ENCODE measurements around the gene RPL13. TPM values are rescaled to one million over a fixed set of nuclear protein-coding genes. Genes with fewer than 3 reads are reported as not detected.
"Not testable (repeated sequence)": the region's sequence is repeated elsewhere in the genome, so short reads cannot be mapped to it uniquely, and the experiment has no call there.

RPL13 gene
- total and polyA plus RNA-seq, 4 donors, result 699 to 2,663 (median 1,571) TPM

- no peak for TF ChIP-seq HNF4G (IDR thresholded peaks at IDR 0.05)
- TF ChIP-seq TAF1 (conservative IDR thresholded peaks at IDR 0.05), result no peak
- no peak for TF ChIP-seq REST (IDR thresholded peaks at IDR 0.05)
- TF ChIP-seq EGR1 (IDR thresholded peaks at IDR 0.05; ENCODE audit: low read depth in 2 of 2), result no peak
- no peak for TF ChIP-seq FOXA1 (IDR thresholded peaks at IDR 0.05)
- TF ChIP-seq CTCF (IDR thresholded peaks at IDR 0.05; ENCODE audit: low read depth, low read length, missing input control), result no peak
- no peak for TF ChIP-seq FOXA2 (IDR thresholded peaks at IDR 0.05)
- no peak for TF ChIP-seq RAD21 (IDR thresholded peaks at IDR 0.05)
- no peak for TF ChIP-seq SP1 (IDR thresholded peaks at IDR 0.05)
- no peak for TF ChIP-seq GABPA (IDR thresholded peaks at IDR 0.05 in 1 of 2, conservative IDR thresholded peaks at IDR 0.05 in 1 of 2)
- H3K27ac ChIP-seq (ENCODE audit: low read depth in 1 of 2, low read length in 2 of 2), result no peak overlapping the region
- H3K4me1 ChIP-seq (ENCODE audit: control insufficient read depth in 4 of 4, insufficient read depth in 4 of 4, low read length in 3 of 4), result peaks cover 6 to 13% (median 6%) of the 10 kb centered on the region in 4 donors
- no peaks in the 10 kb centered on the region for H3K27me3 ChIP-seq (ENCODE audit: control insufficient read depth in 4 of 4, insufficient read depth in 4 of 4, low read length in 3 of 4)
- DNase-seq (ENCODE audit: low spot score), result no peak
- no peaks in the 10 kb centered on the region for H3K9me3 ChIP-seq (ENCODE audit: control insufficient read depth in 4 of 4, low read length in 3 of 4)
- H3K9ac ChIP-seq (ENCODE audit: low read depth in 1 of 2, low read length in 2 of 2), result no peak overlapping the region
- H3K36me3 ChIP-seq (ENCODE audit: control insufficient read depth in 4 of 4, insufficient read depth in 3 of 4, low read depth in 1 of 4, low read length in 3 of 4), result no peaks in the 10 kb centered on the region
- 87% methylated on average over 7 of the region's 7 CpGs for WGBS
- no peak overlapping the region for H3K4me3 ChIP-seq (ENCODE audit: low read depth in 1 of 3, low read length in 3 of 3)
Observed at GRCh38 chr16:89586218-89586617, 25.7 kb downstream of the RPL13 start.

GRCh38 chr16:89586853-89587252, 26.4 kb downstream of the RPL13 start:
- peaks cover 2 to 10% (median 6%) of the 10 kb centered on the region in 4 donors for H3K4me1 ChIP-seq (ENCODE audit: control insufficient read depth in 4 of 4, insufficient read depth in 4 of 4, low read length in 3 of 4)
- no peak overlapping the region for H3K4me3 ChIP-seq (ENCODE audit: low read depth in 1 of 3, low read length in 3 of 3)
- no peak overlapping the region for H3K9ac ChIP-seq (ENCODE audit: low read depth in 1 of 2, low read length in 2 of 2)
- DNase-seq (ENCODE audit: low spot score), result no peak
- no peaks in the 10 kb centered on the region for H3K27me3 ChIP-seq (ENCODE audit: control insufficient read depth in 4 of 4, insufficient read depth in 4 of 4, low read length in 3 of 4)
- no peak for TF ChIP-seq HNF4G (IDR thresholded peaks at IDR 0.05)
- no peak for TF ChIP-seq JUND (IDR thresholded peaks at IDR 0.05)
- no peak for TF ChIP-seq GABPA (IDR thresholded peaks at IDR 0.05 in 1 of 2, conservative IDR thresholded peaks at IDR 0.05 in 1 of 2)
- no peak for TF ChIP-seq YY1 (IDR thresholded peaks at IDR 0.05)
- TF ChIP-seq HNF4A (conservative IDR thresholded peaks at IDR 0.05), result no peak
- no peak for TF ChIP-seq REST (IDR thresholded peaks at IDR 0.05)
- TF ChIP-seq RAD21 (IDR thresholded peaks at IDR 0.05), result no peak
- no peak for TF ChIP-seq RXRA (IDR thresholded peaks at IDR 0.05)
- TF ChIP-seq FOXA1 (IDR thresholded peaks at IDR 0.05), result no peak
- TF ChIP-seq EGR1 (IDR thresholded peaks at IDR 0.05; ENCODE audit: low read depth in 2 of 2), result no peak
- TF ChIP-seq TAF1 (conservative IDR thresholded peaks at IDR 0.05), result no peak
- TF ChIP-seq ATF3 (IDR thresholded peaks at IDR 0.05), result no peak
- TF ChIP-seq NR2F2 (IDR thresholded peaks at IDR 0.05), result no peak
- no peak for TF ChIP-seq SP1 (IDR thresholded peaks at IDR 0.05)
- no peak for TF ChIP-seq FOXA2 (IDR thresholded peaks at IDR 0.05)
- no peak for TF ChIP-seq MAX (IDR thresholded peaks at IDR 0.05)
- TF ChIP-seq ZBTB33 (IDR thresholded peaks at IDR 0.05), result no peak
- H3K27ac ChIP-seq (ENCODE audit: low read depth in 1 of 2, low read length in 2 of 2), result no peak overlapping the region
- WGBS, result 75% methylated on average over 19 of the region's 25 CpGs
- no peaks in the 10 kb centered on the region for H3K36me3 ChIP-seq (ENCODE audit: control insufficient read depth in 4 of 4, insufficient read depth in 3 of 4, low read depth in 1 of 4, low read length in 3 of 4)
- no peaks in the 10 kb centered on the region for H3K9me3 ChIP-seq (ENCODE audit: control insufficient read depth in 4 of 4, low read length in 3 of 4)

- 97% methylated on average over 28 of the region's 36 CpGs for WGBS
- not testable (repeated sequence) for H3K27ac ChIP-seq (ENCODE audit: low read depth in 1 of 2, low read length in 2 of 2); H3K36me3 ChIP-seq (ENCODE audit: control insufficient read depth in 4 of 4, insufficient read depth in 3 of 4, low read depth in 1 of 4, low read length in 3 of 4); H3K27me3 ChIP-seq (ENCODE audit: control insufficient read depth in 4 of 4, insufficient read depth in 4 of 4, low read length in 3 of 4); H3K4me3 ChIP-seq (ENCODE audit: low read depth in 1 of 3, low read length in 3 of 3); H3K4me1 ChIP-seq (ENCODE audit: control insufficient read depth in 4 of 4, insufficient read depth in 4 of 4, low read length in 3 of 4); H3K9ac ChIP-seq (ENCODE audit: low read depth in 1 of 2, low read length in 2 of 2); DNase-seq (ENCODE audit: low spot score); H3K9me3 ChIP-seq (ENCODE audit: control insufficient read depth in 4 of 4, low read length in 3 of 4)
Observed at GRCh38 chr16:89587676-89588075, 27.2 kb downstream of the RPL13 start.
